ENCODE measurements around the gene FDX2.
"Not testable (repeated sequence)": the region's sequence is repeated elsewhere in the genome, so short reads cannot be mapped to it uniquely, and the experiment has no call there.

FDX2 gene

GRCh38 chr19:10315335-10316214, at the start of gene FDX2:
FDX2 (minus strand) TSS chr19:10316015; CDS start chr19:10315996, 19 bp downstream.
- peak; percentile 89 for DNase-seq (ENCODE audit: low read depth)

- DNase-seq (ENCODE audit: low read depth), result no peak
Observed at GRCh38 chr19:10365518-10365917, 49.7 kb upstream of the FDX2 start.

GRCh38 chr19:10364644-10365043, 48.8 kb upstream of the FDX2 start:
- DNase-seq (ENCODE audit: low read depth), result no peak

DNA sequence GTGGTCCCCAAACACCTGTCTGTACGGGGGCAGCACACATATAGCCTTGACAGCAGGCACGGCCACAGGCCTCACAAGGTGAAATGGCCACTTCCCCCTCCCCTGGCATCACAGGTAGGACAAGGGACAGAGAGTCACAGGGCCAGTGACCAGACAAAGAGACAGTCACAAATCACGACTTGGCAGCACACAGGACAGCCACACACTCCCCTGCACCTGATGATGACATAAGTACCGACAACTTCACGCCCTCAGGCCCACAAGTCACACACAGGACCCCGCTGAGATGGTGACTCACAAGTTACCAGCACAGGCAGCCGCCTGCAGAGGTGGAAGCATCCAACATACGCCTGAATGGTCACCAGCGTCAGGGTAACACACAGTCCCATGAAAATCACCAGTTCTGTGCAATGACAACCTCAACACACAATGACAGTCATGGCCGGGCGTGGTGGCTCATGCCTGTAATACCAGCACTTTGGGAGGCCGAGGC, 48.0 kb upstream of the FDX2 start:
- DNase-seq (ENCODE audit: low read depth), result no peak

DNA sequence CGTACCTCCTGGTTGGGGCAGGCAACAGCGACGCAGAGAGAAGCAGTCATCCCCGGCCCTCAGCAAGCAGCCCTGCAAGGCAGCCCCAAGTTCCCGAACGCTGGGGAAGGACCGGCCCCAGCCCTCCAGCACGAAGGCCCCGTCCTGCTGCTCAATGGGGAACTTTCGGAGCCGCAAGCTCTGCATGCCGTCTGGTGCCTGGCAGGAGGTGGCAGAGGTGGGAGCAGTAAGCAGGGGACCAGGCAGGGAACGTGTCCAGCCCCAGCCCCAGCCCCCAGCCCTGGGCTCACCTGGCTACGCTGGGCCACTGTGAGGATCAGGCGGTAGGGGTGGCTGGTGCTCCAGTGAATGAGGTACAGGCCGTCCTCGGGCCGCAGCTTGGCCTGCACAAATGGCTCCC, 46.4 kb upstream of the FDX2 start:
- DNase-seq (ENCODE audit: low read depth), result no peak

GRCh38 chr19:10361569-10362011, 45.8 kb upstream of the FDX2 start:
- no peak for DNase-seq (ENCODE audit: low read depth)

DNA sequence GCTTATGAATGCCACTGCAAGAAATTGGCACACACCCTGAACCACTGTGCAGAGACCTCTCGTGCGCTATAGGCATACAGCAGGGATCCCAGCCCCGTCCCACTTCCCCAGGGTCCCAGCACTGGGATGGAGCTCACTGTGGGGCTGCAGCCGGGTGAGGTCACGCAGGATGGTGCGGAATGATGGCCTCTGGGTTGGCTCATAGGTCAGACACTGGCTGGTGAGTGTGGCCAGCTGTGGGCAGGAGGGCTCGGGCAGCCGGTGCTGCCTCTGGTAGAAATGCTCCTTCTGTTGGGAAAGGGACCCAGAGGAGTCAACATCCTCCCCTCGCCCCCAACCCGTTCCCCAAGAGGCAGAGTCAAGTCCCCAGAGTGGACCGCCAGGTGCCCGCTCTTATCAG, 40.6 kb upstream of the FDX2 start:
- DNase-seq (ENCODE audit: low read depth), result no peak

GRCh38 chr19:10353793-10354391, 38.1 kb upstream of the FDX2 start:
- no peak for DNase-seq (ENCODE audit: low read depth)

GRCh38 chr19:10352764-10353671, 37.2 kb upstream of the FDX2 start:
- DNase-seq (ENCODE audit: low read depth), result no peak

GRCh38 chr19:10346509-10346908, 30.7 kb upstream of the FDX2 start:
- no peak for DNase-seq (ENCODE audit: low read depth)

DNA sequence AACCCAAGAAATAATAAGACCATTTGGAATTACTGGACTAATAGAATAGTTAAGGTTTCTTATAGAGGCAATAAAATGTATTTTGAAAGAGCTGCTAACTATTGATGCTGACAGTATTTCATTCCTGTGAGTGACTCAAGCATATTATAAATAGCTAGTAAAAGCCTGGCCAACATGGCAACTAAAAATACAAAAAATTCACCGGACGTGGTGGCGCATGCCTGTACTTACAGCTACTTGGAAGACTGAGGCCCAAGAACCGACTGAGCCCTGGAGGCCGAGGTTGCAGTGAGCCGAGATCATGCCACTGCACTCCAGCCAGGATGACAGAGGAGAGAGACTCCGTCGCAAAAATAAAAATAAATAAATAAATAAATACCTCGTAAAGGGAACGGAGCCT, 29.0 kb upstream of the FDX2 start:
- no peak for DNase-seq (ENCODE audit: low read depth)

DNA sequence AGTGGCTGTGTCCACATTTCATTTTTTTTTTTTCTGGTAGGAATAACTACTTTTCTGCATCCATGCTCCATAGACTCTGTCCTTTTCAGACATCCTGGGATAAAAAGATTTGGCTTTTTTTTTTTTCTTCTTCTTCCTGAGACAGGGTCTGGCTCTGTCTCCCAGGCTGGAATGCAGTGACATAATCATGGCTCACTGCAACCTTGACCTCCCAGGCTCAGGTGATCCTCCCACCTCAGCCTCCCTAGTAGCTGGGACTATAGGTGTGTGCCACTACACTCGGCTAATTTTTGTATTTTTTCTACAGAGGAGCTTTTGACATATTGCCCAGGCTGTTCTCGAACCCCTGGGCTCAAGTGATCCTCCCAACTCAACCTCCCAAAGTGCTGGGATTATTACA, 27.7 kb upstream of the FDX2 start:
- no peak for DNase-seq (ENCODE audit: low read depth)

GRCh38 chr19:10339977-10340376, 24.2 kb upstream of the FDX2 start:
- no peak for DNase-seq (ENCODE audit: low read depth)

GRCh38 chr19:10339380-10339960, 23.7 kb upstream of the FDX2 start, which contains the start of gene ICAM3:
ICAM3 (minus strand) TSS chr19:10339624; CDS start chr19:10339614, 10 bp downstream.
- peak; percentile 43 for DNase-seq (ENCODE audit: low read depth)

DNA sequence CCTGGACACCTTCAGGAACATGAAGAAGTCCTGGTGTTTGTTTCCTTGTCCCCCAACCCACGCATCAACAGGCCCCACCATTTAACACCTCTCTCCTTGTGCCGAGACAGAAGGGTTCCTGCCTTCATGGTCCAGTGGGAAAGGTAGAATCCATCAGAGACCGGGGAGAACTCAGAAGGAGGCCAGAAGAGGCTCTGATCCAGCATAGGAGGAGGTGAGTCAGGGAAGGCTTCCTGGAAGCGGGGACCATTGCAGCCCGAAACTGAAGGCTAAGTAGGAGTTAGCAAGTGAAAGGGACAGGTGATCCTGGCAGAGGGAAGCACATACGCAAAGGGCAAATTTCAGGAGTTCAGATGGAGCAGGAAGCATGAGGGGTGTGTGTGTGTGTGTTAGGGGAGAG, 23.1 kb upstream of the FDX2 start:
- DNase-seq (ENCODE audit: low read depth), result no peak

- DNase-seq (ENCODE audit: low read depth), result not testable (repeated sequence)
Observed at GRCh38 chr19:10336725-10337124, 20.9 kb upstream of the FDX2 start.

DNA sequence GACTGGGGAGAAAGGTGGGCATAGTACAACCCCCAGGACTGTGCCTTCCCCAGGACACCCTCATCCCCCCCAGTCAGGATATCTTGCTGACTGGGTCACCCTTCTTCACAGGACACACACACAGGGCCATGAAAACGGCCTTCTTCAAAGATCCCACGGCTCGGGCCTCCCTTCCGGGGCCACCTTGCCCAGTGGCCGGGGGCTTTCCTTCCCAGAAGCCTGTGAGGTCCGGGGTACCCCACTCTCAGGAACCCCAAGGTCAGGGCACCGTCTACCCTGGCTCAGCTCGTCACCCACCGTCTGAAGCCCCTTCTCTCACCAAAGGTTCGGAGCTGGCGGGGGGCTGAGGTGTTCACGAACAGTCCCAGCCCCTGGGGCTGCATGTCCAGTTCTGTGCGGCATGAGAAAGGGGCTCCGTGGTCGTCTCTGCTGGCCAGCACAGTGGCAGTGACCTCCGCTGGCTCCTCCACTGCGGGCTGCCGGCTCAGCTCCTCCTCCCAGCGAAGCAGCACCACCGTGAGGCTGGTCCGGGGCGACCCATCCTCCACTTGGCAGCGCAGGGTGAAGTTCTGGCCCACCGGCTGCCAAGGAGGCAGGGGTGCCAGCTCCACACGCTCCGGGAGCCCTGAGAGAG, 19.7 kb upstream of the FDX2 start:
- DNase-seq (ENCODE audit: low read depth), result no peak

GRCh38 chr19:10334588-10335351, 19.0 kb upstream of the FDX2 start:
- DNase-seq (ENCODE audit: low read depth), result no peak

- DNase-seq (ENCODE audit: low read depth), result no peak
Observed at GRCh38 chr19:10333758-10334587, 18.2 kb upstream of the FDX2 start.
